ENCODE measurements around the gene SLC11A1.

Gene SLC11A1

GRCh38 chr2:218435003-218435982 is 53.2 kb downstream of the SLC11A1 start:
- no peak for ATAC-seq
- TF ChIP-seq GLIS3 (CRISPR knock-in tag; IDR thresholded peaks at IDR 0.05): no peak
- TF ChIP-seq ZNF565 (CRISPR knock-in tag; conservative IDR thresholded peaks at IDR 0.05; ENCODE audit: low read depth): no peak
- no peak for TF ChIP-seq OSR1 (CRISPR knock-in tag; IDR thresholded peaks at IDR 0.05)

GRCh38 chr2:218436992-218437391 is 54.9 kb downstream of the SLC11A1 start:
- TF ChIP-seq ZFP30 (CRISPR knock-in tag; IDR thresholded peaks at IDR 0.05) (no peak), PPARA (CRISPR knock-in tag; IDR thresholded peaks at IDR 0.05; ENCODE audit: borderline replicate concordance) (no peak), ZNF70 (CRISPR knock-in tag; IDR thresholded peaks at IDR 0.05) (no peak), RARB (CRISPR knock-in tag; IDR thresholded peaks at IDR 0.05) (no peak), ZNF8 (CRISPR knock-in tag; IDR thresholded peaks at IDR 0.05) (no peak), GLIS3 (CRISPR knock-in tag; IDR thresholded peaks at IDR 0.05) (no peak), ISL1 (CRISPR knock-in tag; IDR thresholded peaks at IDR 0.05) (no peak), SNAI2 (CRISPR knock-in tag; IDR thresholded peaks at IDR 0.05) (no peak), CREB5 (CRISPR knock-in tag; IDR thresholded peaks at IDR 0.05; ENCODE audit: low read depth) (no peak), ARNTL (CRISPR knock-in tag; IDR thresholded peaks at IDR 0.05; ENCODE audit: borderline replicate concordance, low read depth) (no peak), BACH2 (CRISPR knock-in tag; IDR thresholded peaks at IDR 0.05; ENCODE audit: borderline replicate concordance) (no peak), TOX (CRISPR knock-in tag; IDR thresholded peaks at IDR 0.05; ENCODE audit: borderline replicate concordance) (no peak), ZFP3 (CRISPR knock-in tag; IDR thresholded peaks at IDR 0.05) (no peak), ZC3H10 (CRISPR knock-in tag; IDR thresholded peaks at IDR 0.05) (no peak), ZNF565 (CRISPR knock-in tag; conservative IDR thresholded peaks at IDR 0.05; ENCODE audit: low read depth) (no peak), TCF4 (CRISPR knock-in tag; IDR thresholded peaks at IDR 0.05; ENCODE audit: borderline replicate concordance) (no peak)
- TF ChIP-seq, protein P1, sequence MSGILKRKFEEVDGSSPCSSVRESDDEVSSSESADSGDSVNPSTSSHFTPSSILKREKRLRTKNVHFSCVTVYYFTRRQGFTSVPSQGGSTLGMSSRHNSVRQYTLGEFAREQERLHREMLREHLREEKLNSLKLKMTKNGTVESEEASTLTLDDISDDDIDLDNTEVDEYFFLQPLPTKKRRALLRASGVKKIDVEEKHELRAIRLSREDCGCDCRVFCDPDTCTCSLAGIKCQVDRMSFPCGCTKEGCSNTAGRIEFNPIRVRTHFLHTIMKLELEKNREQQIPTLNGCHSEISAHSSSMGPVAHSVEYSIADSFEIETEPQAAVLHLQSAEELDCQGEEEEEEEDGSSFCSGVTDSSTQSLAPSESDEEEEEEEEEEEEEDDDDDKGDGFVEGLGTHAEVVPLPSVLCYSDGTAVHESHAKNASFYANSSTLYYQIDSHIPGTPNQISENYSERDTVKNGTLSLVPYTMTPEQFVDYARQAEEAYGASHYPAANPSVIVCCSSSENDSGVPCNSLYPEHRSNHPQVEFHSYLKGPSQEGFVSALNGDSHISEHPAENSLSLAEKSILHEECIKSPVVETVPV (CRISPR knock-in tag; IDR thresholded peaks at IDR 0.05): no peak
- TF ChIP-seq, protein P2, sequence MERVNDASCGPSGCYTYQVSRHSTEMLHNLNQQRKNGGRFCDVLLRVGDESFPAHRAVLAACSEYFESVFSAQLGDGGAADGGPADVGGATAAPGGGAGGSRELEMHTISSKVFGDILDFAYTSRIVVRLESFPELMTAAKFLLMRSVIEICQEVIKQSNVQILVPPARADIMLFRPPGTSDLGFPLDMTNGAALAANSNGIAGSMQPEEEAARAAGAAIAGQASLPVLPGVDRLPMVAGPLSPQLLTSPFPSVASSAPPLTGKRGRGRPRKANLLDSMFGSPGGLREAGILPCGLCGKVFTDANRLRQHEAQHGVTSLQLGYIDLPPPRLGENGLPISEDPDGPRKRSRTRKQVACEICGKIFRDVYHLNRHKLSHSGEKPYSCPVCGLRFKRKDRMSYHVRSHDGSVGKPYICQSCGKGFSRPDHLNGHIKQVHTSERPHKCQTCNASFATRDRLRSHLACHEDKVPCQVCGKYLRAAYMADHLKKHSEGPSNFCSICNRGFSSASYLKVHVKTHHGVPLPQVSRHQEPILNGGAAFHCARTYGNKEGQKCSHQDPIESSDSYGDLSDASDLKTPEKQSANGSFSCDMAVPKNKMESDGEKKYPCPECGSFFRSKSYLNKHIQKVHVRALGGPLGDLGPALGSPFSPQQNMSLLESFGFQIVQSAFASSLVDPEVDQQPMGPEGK (CRISPR knock-in tag; IDR thresholded peaks at IDR 0.05; ENCODE audit: borderline replicate concordance): no peak
- TF ChIP-seq, protein P3, sequence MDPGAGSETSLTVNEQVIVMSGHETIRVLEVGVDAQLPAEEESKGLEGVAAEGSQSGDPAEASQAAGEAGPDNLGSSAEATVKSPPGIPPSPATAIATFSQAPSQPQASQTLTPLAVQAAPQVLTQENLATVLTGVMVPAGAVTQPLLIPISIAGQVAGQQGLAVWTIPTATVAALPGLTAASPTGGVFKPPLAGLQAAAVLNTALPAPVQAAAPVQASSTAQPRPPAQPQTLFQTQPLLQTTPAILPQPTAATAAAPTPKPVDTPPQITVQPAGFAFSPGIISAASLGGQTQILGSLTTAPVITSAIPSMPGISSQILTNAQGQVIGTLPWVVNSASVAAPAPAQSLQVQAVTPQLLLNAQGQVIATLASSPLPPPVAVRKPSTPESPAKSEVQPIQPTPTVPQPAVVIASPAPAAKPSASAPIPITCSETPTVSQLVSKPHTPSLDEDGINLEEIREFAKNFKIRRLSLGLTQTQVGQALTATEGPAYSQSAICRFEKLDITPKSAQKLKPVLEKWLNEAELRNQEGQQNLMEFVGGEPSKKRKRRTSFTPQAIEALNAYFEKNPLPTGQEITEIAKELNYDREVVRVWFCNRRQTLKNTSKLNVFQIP (CRISPR knock-in tag; IDR thresholded peaks at IDR 0.05; ENCODE audit: borderline replicate concordance, low read depth): no peak
- ATAC-seq: no peak

GRCh38 chr2:218437969-218438368 is 55.9 kb downstream of the SLC11A1 start:
- no peak for ATAC-seq
- no peak for TF ChIP-seq BACH2 (CRISPR knock-in tag; IDR thresholded peaks at IDR 0.05; ENCODE audit: borderline replicate concordance)
- TF ChIP-seq, protein P1 (CRISPR knock-in tag; IDR thresholded peaks at IDR 0.05): no peak
- TF ChIP-seq CSDC2 (CRISPR knock-in tag; IDR thresholded peaks at IDR 0.05): no peak
- TF ChIP-seq ESRRG (CRISPR knock-in tag; IDR thresholded peaks at IDR 0.05): no peak
- no peak for TF ChIP-seq OSR1 (CRISPR knock-in tag; IDR thresholded peaks at IDR 0.05)
